ENCODE measurements around the gene PLXNA4. TPM values are rescaled to one million over a fixed set of nuclear protein-coding genes. Genes with fewer than 3 reads are reported as not detected.

Gene PLXNA4
- total RNA-seq, 2 experiments from 2014 or later, result 0.75 to 0.85 TPM

- ATAC-seq (ENCODE audit: poor library complexity), result no peak
Measured at GRCh38 chr7:132548489-132549078, 27.7 kb downstream of the PLXNA4 start.

GRCh38 chr7:132547821-132548220, 28.4 kb downstream of the PLXNA4 start:
- Mint-ChIP-seq H3K27me3 (peaks cover 20% of the 10 kb centered on the region), H3K4me3 (no peak overlapping the region), H3K9me3 (peaks cover 10% of the 10 kb centered on the region), H3K36me3 (ENCODE audit: low read depth) (peaks cover 12% of the 10 kb centered on the region), H3K4me1 (ENCODE audit: low read depth) (no peaks in the 10 kb centered on the region), H3K27ac (no peak overlapping the region)
- TF ChIP-seq CTCF (IDR thresholded peaks at IDR 0.05), result no peak
- POLR2A ChIA-PET, result no interaction called here
- CTCF ChIA-PET, result no interaction called here
- H3K36me3 ChIP-seq (ENCODE audit: insufficient read depth, low read length), result no peaks in the 10 kb centered on the region
- no peak for DNase-seq
- ATAC-seq (ENCODE audit: poor library complexity), result no peak
- H3K9me3 ChIP-seq (ENCODE audit: control insufficient read depth in 1 of 2, insufficient read depth in 1 of 2, low read length in 2 of 2), result peaks cover 12 to 20% of the 10 kb centered on the region in 2 experiments
- H3K4me1 ChIP-seq (ENCODE audit: insufficient read depth, low read length), result no peaks in the 10 kb centered on the region
- no peak overlapping the region for H3K27ac ChIP-seq (ENCODE audit: low read depth in 1 of 2, low read length in 2 of 2)
- no peaks in the 10 kb centered on the region for H3K27me3 ChIP-seq (ENCODE audit: control insufficient read depth in 1 of 2, insufficient read depth in 2 of 2, low read length in 2 of 2)
- intact Hi-C loops (cut with DNase I, micrococcal nuclease), result loop anchor here in 1 of 2 experiments (10.0 kb wide), 1 partner anchor 63 kb away; no protein-coding TSS in a partner anchor
- H3K4me3 ChIP-seq (ENCODE audit: low read length), result no peak overlapping the region

More at GRCh38 chr7:132548489-132549078, 27.7 kb downstream of the PLXNA4 start:
- Histone ChIP-seq H3K4me1 (ENCODE audit: insufficient read depth, low read length) (no peaks in the 10 kb centered on the region), H3K9me3 (ENCODE audit: control insufficient read depth in 1 of 2, insufficient read depth in 1 of 2, low read length in 2 of 2) (peaks cover 12 to 14% of the 10 kb centered on the region in 2 experiments), H3K27me3 (ENCODE audit: control insufficient read depth in 1 of 2, insufficient read depth in 2 of 2, low read length in 2 of 2) (no peaks in the 10 kb centered on the region), H3K36me3 (ENCODE audit: insufficient read depth, low read length) (no peaks in the 10 kb centered on the region), H3K27ac (ENCODE audit: low read depth in 1 of 2, low read length in 2 of 2) (no peak overlapping the region), H3K4me3 (ENCODE audit: low read length) (no peak overlapping the region)
- H3K4me3 Mint-ChIP-seq, result no peak overlapping the region
- peaks cover 12% of the 10 kb centered on the region for H3K9me3 Mint-ChIP-seq
- intact Hi-C loops (cut with DNase I, micrococcal nuclease), result loop anchor here in 1 of 2 experiments (10.0 kb wide), 1 partner anchor 64 kb away; no protein-coding TSS in a partner anchor
- peaks cover 20% of the 10 kb centered on the region for H3K27me3 Mint-ChIP-seq
- DNase-seq, result no peak
- H3K4me1 Mint-ChIP-seq (ENCODE audit: low read depth), result no peaks in the 10 kb centered on the region
- TF ChIP-seq CTCF (IDR thresholded peaks at IDR 0.05), result no peak
- no peak overlapping the region for H3K27ac Mint-ChIP-seq
- POLR2A ChIA-PET, result no interaction called here
- H3K36me3 Mint-ChIP-seq (ENCODE audit: low read depth), result peaks cover 12% of the 10 kb centered on the region
- CTCF ChIA-PET, result no interaction called here

GRCh38 chr7:132546366-132547127, 29.7 kb downstream of the PLXNA4 start:
- peaks cover 7% of the 10 kb centered on the region for H3K36me3 Mint-ChIP-seq (ENCODE audit: low read depth)
- H3K27ac ChIP-seq (ENCODE audit: low read depth in 1 of 2, low read length in 2 of 2), result no peak overlapping the region
- intact Hi-C loops (cut with DNase I, micrococcal nuclease), result loop anchor here in 1 of 2 experiments (10.0 kb wide), 1 partner anchor 62 kb away; no protein-coding TSS in a partner anchor
- H3K27ac Mint-ChIP-seq, result no peak overlapping the region
- no peaks in the 10 kb centered on the region for H3K36me3 ChIP-seq (ENCODE audit: insufficient read depth, low read length)
- no peaks in the 10 kb centered on the region for H3K4me1 Mint-ChIP-seq (ENCODE audit: low read depth)
- H3K9me3 ChIP-seq (ENCODE audit: control insufficient read depth in 1 of 2, insufficient read depth in 1 of 2, low read length in 2 of 2), result peaks cover 12 to 20% of the 10 kb centered on the region in 2 experiments
- H3K4me3 Mint-ChIP-seq, result no peak overlapping the region
- H3K4me1 ChIP-seq (ENCODE audit: insufficient read depth, low read length), result no peaks in the 10 kb centered on the region
- DNase-seq (no peak), ATAC-seq (ENCODE audit: poor library complexity) (no peak)
- H3K9me3 Mint-ChIP-seq, result peaks cover 10% of the 10 kb centered on the region
- no peak for TF ChIP-seq CTCF (IDR thresholded peaks at IDR 0.05)
- ChIA-PET CTCF (no interaction called here), POLR2A (no interaction called here)
- no peaks in the 10 kb centered on the region for H3K27me3 ChIP-seq (ENCODE audit: control insufficient read depth in 1 of 2, insufficient read depth in 2 of 2, low read length in 2 of 2)
- H3K4me3 ChIP-seq (ENCODE audit: low read length), result no peak overlapping the region
- H3K27me3 Mint-ChIP-seq, result peaks cover 20% of the 10 kb centered on the region

All from CD4-positive, alpha-beta T cell (primary cell).